Natural killer cell (primary cell): ENCODE results near the gene SLC39A11. TPM values are rescaled to one million over a fixed set of nuclear protein-coding genes. Genes with fewer than 3 reads are reported as not detected.

Experiments used
- ATAC-seq, 3 donors: fragments of 150-1000 bp in 2 of 3; fragments of 200-7000 bp in 1 of 3; cut with Tn5 transposase; 1 replicate in 1 of 3; 2 replicates in 2 of 3; pipeline ENCODE4 v1.10.0; 2021; ENCODE audit warnings: mild to moderate bottlenecking in 2 of 3, moderate library complexity in 2 of 3
- DNase-seq, 2 donors: peaks; one replicate each; pipeline versions ENCODE4 v3.0.0 to v3.0.0-alpha.2; 2013 to 2021; ENCODE audit warnings: mixed read lengths in 1 of 2
- H3K27ac ChIP-seq: one replicate; pipeline ENCODE4 v1.5.1; 2013; ENCODE audit warnings: mild to moderate bottlenecking, low read length
- H3K27me3 ChIP-seq: one replicate; pipeline ENCODE4 v1.6.1; 2013; ENCODE audit warnings: low read length; ENCODE audit not compliant: control insufficient read depth, insufficient read depth
- H3K36me3 ChIP-seq: one replicate; pipeline ENCODE4 v1.6.1; 2013; ENCODE audit warnings: low read length; ENCODE audit not compliant: control insufficient read depth, insufficient read depth
- H3K4me1 ChIP-seq: one replicate; pipeline ENCODE4 v1.6.1; 2013; ENCODE audit warnings: low read length; ENCODE audit not compliant: control insufficient read depth, insufficient read depth
- H3K4me3 ChIP-seq: one replicate; pipeline ENCODE4 v1.5.1; 2013; ENCODE audit warnings: low read length
- H3K9me3 ChIP-seq: one replicate; pipeline ENCODE4 v1.6.1; 2013; ENCODE audit warnings: low read length; ENCODE audit not compliant: control insufficient read depth, insufficient read depth
- H3K27ac Mint-ChIP-seq, 2 donors: one replicate each; pipeline ENCODE4 v1.8.0; 2022; ENCODE audit warnings: mild to moderate bottlenecking in 2 of 2, mixed read lengths in 2 of 2, moderate library complexity in 1 of 2
- H3K27me3 Mint-ChIP-seq, 2 donors: one replicate each; pipeline ENCODE4 v1.8.0; 2022; ENCODE audit warnings: low read depth in 2 of 2, mixed read lengths in 2 of 2
- H3K36me3 Mint-ChIP-seq: one replicate; pipeline ENCODE4 v1.8.0; 2022; ENCODE audit warnings: mixed read lengths
- H3K4me1 Mint-ChIP-seq, 2 donors: one replicate each; pipeline ENCODE4 v1.8.0; 2022; ENCODE audit warnings: mixed read lengths in 2 of 2
- H3K4me3 Mint-ChIP-seq: one replicate; pipeline ENCODE4 v1.8.0; 2022; ENCODE audit warnings: mild to moderate bottlenecking, moderate library complexity, mixed read lengths
- H3K9me3 Mint-ChIP-seq, 2 donors: one replicate each; pipeline ENCODE4 v1.8.0; 2022; ENCODE audit warnings: mixed read lengths in 2 of 2
- WGBS: methylation state at CpG from one replicate; pipeline ENCODE4 v1.1.7; 2013; ENCODE audit warnings: missing lambda C conversion rate; ENCODE audit not compliant: insufficient coverage; 5-methylcytosine and 5-hydroxymethylcytosine counted together
- intact Hi-C: fragments of 100-400 bp; cut with micrococcal nuclease; formaldehyde crosslinking; loops from one replicate; pipeline ENCODE4 v1.14.2; 2022
- total RNA-seq, 4 donors: library from RNA; stranded (reverse); fragments of 120-200 nt in 1 of 4; gene quantifications; one replicate each; pipeline versions ENCODE4 v1.2.3 to v1.2.4, GENCODE V29; 2013 to 2022
- TF ChIP-seq, protein P1 (sequence below): fragments of 200-600 bp; IDR thresholded peaks from one replicate; pipeline ENCODE4 v1.8.0; 2022; ENCODE audit warnings: antibody characterized with exemption

The SLC39A11 gene
- total RNA-seq, 3 donors from 2014 or later (not counting 1 experiment from before 2014, with no cell fraction given) = 32.6 to 44.9 (median 39.4) TPM

DNA sequence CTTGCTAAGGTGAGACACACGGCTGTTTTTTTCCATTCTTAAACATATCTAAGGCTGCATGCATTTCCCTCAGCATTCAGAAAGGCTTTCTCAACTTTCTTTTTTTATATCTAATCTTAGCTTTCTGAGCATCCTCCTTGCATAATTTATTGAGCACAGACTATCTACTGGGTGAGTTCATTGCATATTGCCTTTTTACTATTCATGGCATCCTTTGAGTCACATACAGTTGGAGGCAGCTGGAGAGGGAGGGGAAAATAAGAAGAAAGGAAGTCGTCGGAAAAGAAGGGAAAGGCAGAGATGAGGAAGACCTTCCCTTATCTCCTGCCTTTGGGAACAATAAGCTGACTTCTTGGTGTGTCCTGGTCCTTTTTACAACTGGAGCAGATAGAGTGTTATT is 468.3 kb downstream of the SLC39A11 start:
- ATAC-seq = no peak
- intact Hi-C loops = no loop called here

DNA sequence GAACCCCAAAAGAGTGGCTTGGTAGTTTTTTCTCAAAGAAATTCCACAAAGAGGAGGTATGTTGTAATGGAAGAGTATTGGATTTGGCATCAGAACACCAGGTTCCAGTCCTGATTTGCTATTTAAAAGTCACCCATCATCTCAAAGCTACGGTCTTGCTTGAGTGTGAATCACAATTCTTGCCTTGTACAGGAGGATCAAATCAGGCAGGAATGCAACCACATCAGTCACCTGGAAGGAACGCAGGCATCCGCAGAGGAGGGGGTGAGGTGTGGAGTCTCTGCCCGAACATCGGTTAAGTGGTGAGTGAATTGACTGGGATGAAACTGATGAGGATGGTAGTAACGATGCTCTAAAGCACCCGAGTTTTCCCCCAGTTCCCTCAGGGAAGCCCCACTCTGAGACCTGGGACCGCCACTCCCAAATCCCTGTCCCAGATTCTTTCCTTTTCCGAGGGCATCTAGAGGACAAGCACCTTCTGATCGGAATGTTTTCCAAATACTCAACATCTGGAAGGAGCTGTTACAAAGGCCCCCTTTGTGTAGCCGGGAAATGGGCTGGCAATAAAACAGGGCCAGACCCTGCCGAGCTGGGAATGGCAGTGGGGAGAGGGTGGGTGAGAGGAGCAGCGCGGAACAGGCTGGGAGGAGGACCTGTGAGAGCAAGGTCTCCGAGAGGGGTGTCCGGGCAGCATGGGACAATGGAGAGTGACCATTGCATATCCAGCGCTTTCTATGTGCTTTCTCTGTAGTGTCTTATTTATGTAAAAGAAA is 469.6 kb downstream of the SLC39A11 start:
- intact Hi-C loops = no loop called here
- Histone ChIP-seq H3K9me3 (no peaks in the 10 kb centered on the region), H3K4me1 (peaks cover 6% of the 10 kb centered on the region), H3K27ac (no peak overlapping the region), H3K27me3 (peaks cover 3% of the 10 kb centered on the region), H3K36me3 (no peaks in the 10 kb centered on the region), H3K4me3 (no peak overlapping the region)
- H3K36me3 Mint-ChIP-seq = peaks cover 6% of the 10 kb centered on the region
- no peak overlapping the region for H3K4me3 Mint-ChIP-seq
- WGBS = 48% methylated on average over 17 of the region's 17 CpGs
- H3K27me3 Mint-ChIP-seq = peaks cover 29 to 68% of the 10 kb centered on the region in 2 donors
- DNase-seq (no peak), ATAC-seq (no peak)
- H3K9me3 Mint-ChIP-seq = peaks cover 0 to 2% of the 10 kb centered on the region in 2 donors
- peaks cover 7% of the 10 kb centered on the region in 2 donors for H3K4me1 Mint-ChIP-seq
- no peak overlapping the region for H3K27ac Mint-ChIP-seq
- TF ChIP-seq, protein P1, sequence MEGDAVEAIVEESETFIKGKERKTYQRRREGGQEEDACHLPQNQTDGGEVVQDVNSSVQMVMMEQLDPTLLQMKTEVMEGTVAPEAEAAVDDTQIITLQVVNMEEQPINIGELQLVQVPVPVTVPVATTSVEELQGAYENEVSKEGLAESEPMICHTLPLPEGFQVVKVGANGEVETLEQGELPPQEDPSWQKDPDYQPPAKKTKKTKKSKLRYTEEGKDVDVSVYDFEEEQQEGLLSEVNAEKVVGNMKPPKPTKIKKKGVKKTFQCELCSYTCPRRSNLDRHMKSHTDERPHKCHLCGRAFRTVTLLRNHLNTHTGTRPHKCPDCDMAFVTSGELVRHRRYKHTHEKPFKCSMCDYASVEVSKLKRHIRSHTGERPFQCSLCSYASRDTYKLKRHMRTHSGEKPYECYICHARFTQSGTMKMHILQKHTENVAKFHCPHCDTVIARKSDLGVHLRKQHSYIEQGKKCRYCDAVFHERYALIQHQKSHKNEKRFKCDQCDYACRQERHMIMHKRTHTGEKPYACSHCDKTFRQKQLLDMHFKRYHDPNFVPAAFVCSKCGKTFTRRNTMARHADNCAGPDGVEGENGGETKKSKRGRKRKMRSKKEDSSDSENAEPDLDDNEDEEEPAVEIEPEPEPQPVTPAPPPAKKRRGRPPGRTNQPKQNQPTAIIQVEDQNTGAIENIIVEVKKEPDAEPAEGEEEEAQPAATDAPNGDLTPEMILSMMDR = no peak

More for the DNA sequence above, 468.3 kb downstream of the SLC39A11 start:
- no peak for DNase-seq
- Histone ChIP-seq H3K9me3 (no peaks in the 10 kb centered on the region), H3K4me1 (no peaks in the 10 kb centered on the region), H3K27me3 (peaks cover 3% of the 10 kb centered on the region), H3K27ac (no peak overlapping the region), H3K4me3 (no peak overlapping the region), H3K36me3 (no peaks in the 10 kb centered on the region)
- TF ChIP-seq, protein P1 = no peak
- Mint-ChIP-seq H3K9me3 (peaks cover 0 to 2% of the 10 kb centered on the region in 2 donors), H3K27ac (no peak overlapping the region), H3K36me3 (peaks cover 6% of the 10 kb centered on the region), H3K4me1 (no peaks in the 10 kb centered on the region), H3K27me3 (peaks cover 23 to 69% of the 10 kb centered on the region in 2 donors), H3K4me3 (no peak overlapping the region)
- 44% methylated on average over 3 of the region's 3 CpGs for WGBS

DNA sequence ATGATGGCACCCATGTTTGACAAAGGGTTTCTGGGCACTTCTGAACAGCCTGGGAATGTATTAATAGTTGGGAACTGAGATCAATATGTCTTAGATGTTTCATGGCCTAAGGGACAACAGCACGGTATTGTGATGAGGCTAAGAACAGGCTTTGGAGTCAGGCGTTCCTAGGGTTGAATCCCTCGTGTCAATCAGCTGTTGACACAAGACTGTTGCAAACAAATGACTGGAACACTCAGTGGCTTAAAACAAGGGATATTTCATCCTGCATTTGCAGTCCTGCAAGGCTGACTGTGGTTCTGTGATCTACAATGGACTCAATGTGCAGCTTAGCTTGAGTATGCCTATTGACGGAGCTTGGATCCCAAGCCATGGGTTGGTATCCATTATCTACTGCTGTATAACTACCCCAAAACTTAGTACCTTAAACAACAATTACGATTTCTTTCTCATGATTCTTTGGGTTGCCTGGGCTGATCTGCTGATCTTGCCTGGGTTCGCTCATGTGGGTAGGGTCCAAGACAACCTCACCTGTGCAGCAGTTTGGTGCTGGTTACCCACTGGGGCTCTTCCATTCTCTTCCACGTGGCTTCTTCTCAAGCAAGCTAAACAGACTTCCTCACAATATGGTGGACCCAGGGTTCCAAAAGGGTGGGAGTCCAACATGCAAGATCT is 472.4 kb downstream of the SLC39A11 start:
- no peak for ATAC-seq
- Mint-ChIP-seq H3K4me3 (no peak overlapping the region), H3K9me3 (no peaks in the 10 kb centered on the region), H3K27ac (no peak overlapping the region), H3K4me1 (peaks cover 8 to 10% of the 10 kb centered on the region in 2 donors), H3K27me3 (peaks cover 31 to 51% of the 10 kb centered on the region in 2 donors), H3K36me3 (no peaks in the 10 kb centered on the region)
- Histone ChIP-seq H3K4me3 (no peak overlapping the region), H3K9me3 (no peaks in the 10 kb centered on the region), H3K27ac (no peak overlapping the region), H3K36me3 (no peaks in the 10 kb centered on the region), H3K4me1 (peaks cover 10% of the 10 kb centered on the region), H3K27me3 (peaks cover 3% of the 10 kb centered on the region)
- no peak for DNase-seq
- intact Hi-C loops = no loop called here
- TF ChIP-seq, protein P1 = no peak
- WGBS = 91% methylated on average over 7 of the region's 7 CpGs
